ENCODE measurements around the gene ALG11. TPM values are rescaled to one million over a fixed set of nuclear protein-coding genes. Genes with fewer than 3 reads are reported as not detected.

The ALG11 gene
- total and polyA plus RNA-seq, 4 donors: 7.1 to 32.5 (median 18.7) TPM

DNA sequence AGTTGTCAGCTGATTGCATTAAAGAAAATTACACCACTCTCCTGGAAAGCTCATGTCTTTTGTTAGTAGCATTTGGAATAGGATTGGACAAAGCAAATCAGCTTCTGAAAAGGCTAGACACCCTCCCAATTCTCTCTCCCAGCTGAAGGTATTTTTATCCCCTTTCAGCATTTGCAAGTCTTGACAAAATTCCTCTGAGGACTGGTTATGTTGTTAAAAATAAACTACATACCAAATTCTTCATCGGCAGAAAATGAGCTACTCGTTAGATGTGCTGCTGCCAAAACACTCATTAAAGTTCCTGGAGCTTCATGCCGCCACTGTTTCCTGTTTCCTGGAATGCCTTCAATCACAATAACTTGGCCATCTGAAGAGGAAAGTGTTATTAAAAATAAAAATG lies 49.4 kb downstream of the ALG11 start:
- H3K4me1 ChIP-seq (ENCODE audit: control insufficient read depth in 1 of 2, insufficient read depth in 2 of 2, low read length in 2 of 2): no peaks in the 10 kb centered on the region
- no peak overlapping the region for H3K4me3 ChIP-seq (ENCODE audit: low read length in 2 of 2)
- no peak for ATAC-seq (ENCODE audit: low FRiP score)
- intact Hi-C loops (cut with DNase I): loop anchor here in 1 of 2 donors (10.0 kb wide), 1 partner anchor 63 kb away; the partner anchor contains the start of gene NEK5
- no peaks in the 10 kb centered on the region for H3K27me3 ChIP-seq (ENCODE audit: control insufficient read depth in 1 of 2, insufficient read depth in 2 of 2, low read length in 1 of 2)
- H3K27ac ChIP-seq (ENCODE audit: low read depth in 1 of 2, low read length in 2 of 2): no peak overlapping the region
- no peaks in the 10 kb centered on the region for H3K36me3 ChIP-seq (ENCODE audit: control insufficient read depth in 1 of 2, insufficient read depth in 2 of 2, low read length in 1 of 2)
- H3K9me3 ChIP-seq (ENCODE audit: control insufficient read depth, low read length): no peaks in the 10 kb centered on the region
- WGBS, 2 donors: 1 to 9% methylated on average over 3 of the region's 3 CpGs
- no peak for DNase-seq

DNA sequence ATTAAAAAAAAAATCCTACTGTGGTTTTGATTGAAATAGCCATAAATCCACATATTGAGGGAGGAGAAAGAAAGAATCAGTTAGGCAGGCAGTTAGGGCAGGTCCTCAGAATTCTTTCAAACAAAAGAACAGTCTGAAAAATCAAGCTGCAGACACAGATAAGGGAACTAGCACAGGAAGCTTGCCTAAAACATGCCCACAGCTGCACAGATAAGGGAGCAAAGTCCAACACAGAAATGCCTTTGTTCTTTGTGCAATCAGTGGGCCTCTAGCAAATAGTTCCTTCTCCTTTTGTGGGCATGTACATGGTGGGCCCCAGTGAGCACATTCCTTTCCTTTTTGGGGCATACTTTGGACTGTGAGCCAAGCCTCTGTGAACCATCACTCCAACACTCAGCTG lies 55.0 kb downstream of the ALG11 start:
- peaks cover 4% of the 10 kb centered on the region for H3K9me3 ChIP-seq (ENCODE audit: control insufficient read depth, low read length)
- ATAC-seq (ENCODE audit: low FRiP score): no peak
- H3K36me3 ChIP-seq (ENCODE audit: control insufficient read depth in 1 of 2, insufficient read depth in 2 of 2, low read length in 1 of 2): no peaks in the 10 kb centered on the region
- H3K27me3 ChIP-seq (ENCODE audit: control insufficient read depth in 1 of 2, insufficient read depth in 2 of 2, low read length in 1 of 2): peaks cover 0 to 1% of the 10 kb centered on the region in 2 donors
- intact Hi-C loops (cut with DNase I): loop anchor here in 1 of 2 donors (10.0 kb wide), 1 partner anchor 58 kb away; the partner anchor contains the start of gene NEK5
- no peak for DNase-seq
- no peaks in the 10 kb centered on the region for H3K4me1 ChIP-seq (ENCODE audit: control insufficient read depth in 1 of 2, insufficient read depth in 2 of 2, low read length in 2 of 2)
- H3K4me3 ChIP-seq (ENCODE audit: low read length in 2 of 2): no peak overlapping the region
- no peak overlapping the region for H3K27ac ChIP-seq (ENCODE audit: low read depth in 1 of 2, low read length in 2 of 2)

DNA sequence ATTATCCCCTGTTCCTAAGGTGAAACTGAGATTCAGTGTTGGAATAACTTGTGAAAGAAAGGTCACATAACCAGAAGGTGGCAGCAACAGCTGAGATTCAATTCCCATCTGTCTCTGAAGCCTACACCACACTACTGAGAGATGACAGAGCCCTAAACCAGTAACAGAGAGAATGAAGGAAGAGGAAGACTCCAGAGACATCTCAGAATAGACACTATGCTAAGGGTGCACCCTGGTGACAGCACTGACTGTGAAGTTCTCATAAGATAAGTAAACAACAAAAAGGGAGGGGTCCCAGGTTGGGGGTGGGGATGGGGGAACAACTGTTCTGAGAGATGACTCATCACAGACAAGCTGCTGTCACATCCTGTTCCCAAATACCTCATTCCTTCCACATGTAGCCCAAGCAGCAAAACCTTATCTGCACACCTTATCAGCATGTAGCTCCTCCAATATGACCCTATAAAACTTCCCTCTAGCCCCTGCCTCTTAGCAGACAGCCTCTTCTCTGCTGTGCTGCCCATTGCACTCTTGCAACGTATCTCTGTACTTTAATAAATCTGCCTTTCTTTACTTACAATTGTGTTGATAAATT lies 58.8 kb downstream of the ALG11 start:
- H3K27me3 ChIP-seq (ENCODE audit: control insufficient read depth in 1 of 2, insufficient read depth in 2 of 2, low read length in 1 of 2): peaks cover 0 to 1% of the 10 kb centered on the region in 2 donors
- H3K4me1 ChIP-seq (ENCODE audit: control insufficient read depth in 1 of 2, insufficient read depth in 2 of 2, low read length in 2 of 2): no peaks in the 10 kb centered on the region
- DNase-seq (no peak), ATAC-seq (ENCODE audit: low FRiP score) (no peak)
- peaks cover 4% of the 10 kb centered on the region for H3K9me3 ChIP-seq (ENCODE audit: control insufficient read depth, low read length)
- no peak overlapping the region for H3K27ac ChIP-seq (ENCODE audit: low read depth in 1 of 2, low read length in 2 of 2)
- WGBS, 2 donors: 82 to 91% methylated on average over 1 of the region's 1 CpG
- intact Hi-C loops (cut with DNase I): no loop called here
- H3K36me3 ChIP-seq (ENCODE audit: control insufficient read depth in 1 of 2, insufficient read depth in 2 of 2, low read length in 1 of 2): no peaks in the 10 kb centered on the region
- no peak overlapping the region for H3K4me3 ChIP-seq (ENCODE audit: low read length in 2 of 2)

Other genes starting within 250 kb of the ALG11 start
- gene DHRS12, start 208.2 kb upstream of the ALG11 start, total RNA-seq: 10 to 100 TPM; 11.8 to 13.5 TPM
- 10 to 100 TPM; 15.4 to 23.5 TPM for gene DHRS12, start 208.2 kb upstream of the ALG11 start, polyA plus RNA-seq
- gene TMEM272, start 167.2 kb upstream of the ALG11 start, total RNA-seq: under 1 TPM; 0.16 to 0.57 TPM
- under 1 TPM in 1 of 2 donors, not detected in 1; 0.03 TPM for gene TMEM272, start 167.2 kb upstream of the ALG11 start, polyA plus RNA-seq
- gene CCDC70, start 150.4 kb upstream of the ALG11 start, total RNA-seq: not detected
- not detected for gene CCDC70, start 150.4 kb upstream of the ALG11 start, polyA plus RNA-seq
- 1 to 10 TPM; 9.7 to 9.8 TPM for gene ATP7B, start 948 bp upstream of the ALG11 start, total RNA-seq
- 1 to 10 TPM in 1 of 2 donors, under 1 TPM in 1; 0.75 to 3.0 TPM for gene ATP7B, start 948 bp upstream of the ALG11 start, polyA plus RNA-seq
- gene UTP14C, start 12.3 kb downstream of the ALG11 start, total RNA-seq: 10 to 100 TPM; 14.5 to 18.0 TPM
- 1 to 10 TPM; 4.4 to 8.2 TPM for gene UTP14C, start 12.3 kb downstream of the ALG11 start, polyA plus RNA-seq
- 1 to 10 TPM in 1 of 2 donors, under 1 TPM in 1; 0.58 to 1.4 TPM for gene NEK5, start 116.7 kb downstream of the ALG11 start, total RNA-seq
- gene NEK5, start 116.7 kb downstream of the ALG11 start, polyA plus RNA-seq: under 1 TPM in 1 of 2 donors, not detected in 1; 0.15 TPM
- gene NEK3, start 147.2 kb downstream of the ALG11 start, total RNA-seq: 10 to 100 TPM; 14.0 to 23.7 TPM
- 10 to 100 TPM in 1 of 2 donors, 1 to 10 TPM in 1; 4.9 to 70.0 TPM for gene NEK3, start 147.2 kb downstream of the ALG11 start, polyA plus RNA-seq